AG04450 (cell line): ENCODE results near the gene FXYD1. TPM values are rescaled to one million over a fixed set of nuclear protein-coding genes. Genes with fewer than 3 reads are reported as not detected.

ENCODE experiments used
- CTCF ChIA-PET: fragments of 300-600, 350-600 bp; formaldehyde crosslinking; extraction: SDS; loops from one replicate; lab custom pipeline; 2022; ENCODE audit warnings: antibody characterized with exemption, inconsistent platforms; lab: Charles Lee
- POLR2A ChIA-PET: fragments of 350-600 bp; formaldehyde crosslinking; extraction: SDS; loops from one replicate; lab custom pipeline; 2021; ENCODE audit warnings: antibody characterized with exemption, inconsistent platforms; lab: Yijun Ruan, JAX
- DNase-seq: peaks from one replicate; pipeline ENCODE4 v3.0.0-alpha.2; 2011; ENCODE audit warnings: low read depth, low spot score
- H3K27ac ChIP-seq: one replicate; pipeline ENCODE4 v1.5.1; 2012; ENCODE audit warnings: low read depth, low read length, control low read depth
- H3K27me3 ChIP-seq: one replicate; pipeline ENCODE4 v1.6.0; 2012; ENCODE audit warnings: low read length; ENCODE audit not compliant: control insufficient read depth, insufficient read depth
- H3K4me3 ChIP-seq: 2 replicates; pipeline ENCODE4 v1.5.1; 2011; ENCODE audit warnings: mild to moderate bottlenecking, low read depth, low read length, control low read depth
- H3K9me3 ChIP-seq: 2 replicates; pipeline ENCODE4 v1.5.1; 2012; ENCODE audit warnings: low read length; ENCODE audit not compliant: control insufficient read depth, insufficient read depth
- polyA plus RNA-seq: library from polyadenylated mRNA; depleted of rRNA; stranded (reverse); fragments of >200 nt; gene quantifications from 2 replicates; pipeline ENCODE4 v1.2.3, GENCODE V29; 2011
- TF ChIP-seq, protein P1 (sequence below): IDR thresholded peaks from 2 replicates; pipeline ENCODE4 v1.5.1; 2011; ENCODE audit warnings: low read depth, low read length, control low read depth, inconsistent platforms

The FXYD1 gene
- polyA plus RNA-seq, 1 experiment, result 1.3 TPM

DNA sequence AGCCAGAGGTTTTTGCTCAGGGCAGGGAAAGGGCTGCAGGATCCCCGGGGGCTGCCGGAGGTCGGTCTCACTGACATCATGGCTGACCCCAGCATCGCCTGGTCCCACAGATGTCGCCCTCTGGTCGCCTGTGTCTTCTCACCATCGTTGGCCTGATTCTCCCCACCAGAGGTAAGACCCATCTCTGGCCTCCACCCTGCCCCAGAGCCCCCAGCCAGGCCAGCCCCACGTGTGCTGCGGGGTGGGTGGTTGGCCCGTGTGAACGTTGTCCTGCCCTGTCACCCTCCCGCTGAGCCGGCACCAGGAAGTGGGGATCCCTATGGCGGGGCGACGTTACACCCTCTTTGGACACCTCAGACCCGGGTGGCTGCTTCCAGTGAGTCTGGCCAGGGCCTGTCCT lies 16.8 kb downstream of the FXYD1 start:
- Histone ChIP-seq H3K4me3 (peak overlapping the region; percentile 92), H3K27ac (no peak overlapping the region), H3K9me3 (no peaks in the 10 kb centered on the region; the same call in 1 of the 2 replicates), H3K27me3 (no peaks in the 10 kb centered on the region)
- DNase-seq, result no peak
- ChIA-PET POLR2A (no interaction called here), CTCF (interaction anchor here (6.8 kb wide), 1 partner anchor 13 kb away, joined by 83 read pairs; the partner anchor contains the start of gene FXYD7)
- TF ChIP-seq, protein P1, sequence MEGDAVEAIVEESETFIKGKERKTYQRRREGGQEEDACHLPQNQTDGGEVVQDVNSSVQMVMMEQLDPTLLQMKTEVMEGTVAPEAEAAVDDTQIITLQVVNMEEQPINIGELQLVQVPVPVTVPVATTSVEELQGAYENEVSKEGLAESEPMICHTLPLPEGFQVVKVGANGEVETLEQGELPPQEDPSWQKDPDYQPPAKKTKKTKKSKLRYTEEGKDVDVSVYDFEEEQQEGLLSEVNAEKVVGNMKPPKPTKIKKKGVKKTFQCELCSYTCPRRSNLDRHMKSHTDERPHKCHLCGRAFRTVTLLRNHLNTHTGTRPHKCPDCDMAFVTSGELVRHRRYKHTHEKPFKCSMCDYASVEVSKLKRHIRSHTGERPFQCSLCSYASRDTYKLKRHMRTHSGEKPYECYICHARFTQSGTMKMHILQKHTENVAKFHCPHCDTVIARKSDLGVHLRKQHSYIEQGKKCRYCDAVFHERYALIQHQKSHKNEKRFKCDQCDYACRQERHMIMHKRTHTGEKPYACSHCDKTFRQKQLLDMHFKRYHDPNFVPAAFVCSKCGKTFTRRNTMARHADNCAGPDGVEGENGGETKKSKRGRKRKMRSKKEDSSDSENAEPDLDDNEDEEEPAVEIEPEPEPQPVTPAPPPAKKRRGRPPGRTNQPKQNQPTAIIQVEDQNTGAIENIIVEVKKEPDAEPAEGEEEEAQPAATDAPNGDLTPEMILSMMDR, result no peak

DNA sequence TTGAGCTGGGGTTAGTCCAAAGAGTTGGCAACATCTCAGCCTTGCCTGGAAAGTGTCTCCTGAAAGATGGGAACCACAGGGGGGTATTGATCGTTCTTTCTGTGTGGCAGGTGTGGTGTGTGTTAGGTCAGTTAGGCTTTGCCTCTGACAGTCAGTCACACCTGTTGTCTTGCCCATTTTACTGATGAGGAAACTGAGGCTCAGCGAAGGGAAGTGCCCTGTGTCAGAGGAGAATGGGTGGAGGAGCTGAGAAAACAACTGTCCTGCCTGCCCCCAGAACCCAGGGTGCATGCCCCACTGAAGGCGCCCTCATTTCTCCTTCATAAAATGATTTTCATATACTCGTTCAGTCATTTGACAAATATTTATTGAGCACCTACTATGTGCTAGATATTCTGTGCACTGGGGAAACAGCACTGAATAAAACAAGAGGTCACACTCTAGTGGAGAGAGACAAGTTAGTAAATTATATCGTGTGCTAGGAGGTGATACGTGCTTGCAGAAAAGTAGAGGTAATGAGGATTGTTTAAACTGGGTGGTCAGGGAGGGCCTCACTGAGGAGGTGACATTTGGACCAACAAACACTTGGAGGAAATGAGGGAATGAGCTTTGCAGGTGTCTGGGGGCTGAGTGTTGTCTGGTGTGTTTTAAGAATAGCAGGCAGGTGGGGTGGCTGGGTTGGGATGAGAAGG lies 17.5 kb downstream of the FXYD1 start:
- Histone ChIP-seq H3K9me3 (no peaks in the 10 kb centered on the region; the same call in 1 of the 2 replicates), H3K4me3 (peak overlapping the region; percentile 92), H3K27ac (no peak overlapping the region), H3K27me3 (no peaks in the 10 kb centered on the region)
- TF ChIP-seq, protein P1, result no peak
- no peak for DNase-seq
- ChIA-PET CTCF (interaction anchor here (0.6 kb wide), 1 partner anchor 89 kb away, joined by 3 read pairs; no protein-coding TSS in a partner anchor), POLR2A (no interaction called here)

DNA sequence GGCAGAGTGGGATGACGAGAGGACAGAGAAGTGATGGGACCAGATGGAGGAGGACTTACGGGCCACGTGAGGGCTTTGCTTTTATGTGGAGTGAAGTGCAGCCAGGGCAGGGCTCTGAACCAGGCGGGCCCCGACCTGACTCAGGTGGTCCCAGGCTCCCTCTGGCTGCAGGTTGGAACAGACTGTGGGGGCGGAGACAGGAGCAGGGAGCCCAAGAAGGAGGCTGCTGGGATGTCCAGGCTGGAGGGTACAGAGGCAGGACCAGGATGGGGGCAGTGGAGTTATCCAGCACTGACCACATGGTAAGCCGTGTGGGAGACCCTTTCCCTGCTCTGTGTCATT lies 18.0 kb downstream of the FXYD1 start:
- peaks cover 5% of the 10 kb centered on the region for H3K9me3 ChIP-seq
- TF ChIP-seq, protein P1, result no peak
- DNase-seq, result no peak
- no peaks in the 10 kb centered on the region for H3K27me3 ChIP-seq
- H3K27ac ChIP-seq, result no peak overlapping the region
- ChIA-PET CTCF (interaction anchor here (0.6 kb wide), 1 partner anchor 89 kb away, joined by 3 read pairs; no protein-coding TSS in a partner anchor), POLR2A (no interaction called here)
- no peak overlapping the region for H3K4me3 ChIP-seq

- Histone ChIP-seq H3K27ac (no peak overlapping the region), H3K9me3 (peaks cover 8% of the 10 kb centered on the region), H3K4me3 (no peak overlapping the region), H3K27me3 (no peaks in the 10 kb centered on the region)
- POLR2A ChIA-PET, result no interaction called here
- TF ChIP-seq, protein P1, result no peak
- DNase-seq, result no peak
- CTCF ChIA-PET, result no interaction called here
Observed at GRCh38 chr19:35157431-35157830, 18.8 kb downstream of the FXYD1 start.

- no peak overlapping the region for H3K4me3 ChIP-seq
- H3K27ac ChIP-seq, result no peak overlapping the region
- TF ChIP-seq, protein P1, result no peak
- no peak for DNase-seq
- no peaks in the 10 kb centered on the region for H3K27me3 ChIP-seq
- CTCF ChIA-PET, result interaction anchor here (2.0 kb wide), 1 partner anchor 18 kb away, joined by 11 read pairs; no protein-coding TSS in a partner anchor
- POLR2A ChIA-PET, result no interaction called here
- peaks cover 28% of the 10 kb centered on the region for H3K9me3 ChIP-seq
Observed at GRCh38 chr19:35159606-35160005, 21.0 kb downstream of the FXYD1 start.
